Breast epithelium (tissue), 3 donors: ENCODE data around the gene ZBTB5.
"Not testable (repeated sequence)": the region's sequence is repeated elsewhere in the genome, so short reads cannot be mapped to it uniquely, and the experiment has no call there.

Source experiments
- POLR2A ChIP-seq: fragments of 450-650 bp; IDR thresholded peaks from one replicate; pipeline ENCODE4 v1.6.1; 2016; ENCODE audit warnings: antibody characterized with exemption, mild to moderate bottlenecking, moderate library complexity
- TF ChIP-seq, protein P1 (sequence below), 3 donors: fragments of 450-650 bp; IDR thresholded peaks; one replicate each; pipeline ENCODE4 v1.5.1; 2016 to 2017; ENCODE audit warnings: antibody characterized with exemption in 3 of 3, mild to moderate bottlenecking in 3 of 3, moderate library complexity in 3 of 3

DNA sequence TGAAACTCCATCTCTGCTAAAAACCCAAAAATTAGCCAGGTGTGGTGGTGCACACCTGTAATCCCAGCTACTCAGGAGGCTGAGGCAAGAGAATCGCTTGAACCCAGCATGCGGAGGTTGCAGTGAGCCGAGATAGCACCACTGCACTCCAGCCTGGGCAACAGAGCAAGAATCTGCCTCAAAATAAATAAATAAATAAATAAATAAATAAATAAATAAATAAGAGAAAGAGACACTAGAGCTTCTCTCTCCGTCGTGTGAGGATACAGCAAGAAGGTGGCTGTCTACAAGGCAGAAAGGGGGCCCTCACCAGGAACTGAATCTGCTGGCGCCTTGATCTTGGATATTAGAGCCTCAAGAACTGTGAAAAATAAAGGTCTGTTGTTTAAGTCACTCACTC lies 8.7 kb upstream of the ZBTB5 start:
- TF ChIP-seq, protein P1, sequence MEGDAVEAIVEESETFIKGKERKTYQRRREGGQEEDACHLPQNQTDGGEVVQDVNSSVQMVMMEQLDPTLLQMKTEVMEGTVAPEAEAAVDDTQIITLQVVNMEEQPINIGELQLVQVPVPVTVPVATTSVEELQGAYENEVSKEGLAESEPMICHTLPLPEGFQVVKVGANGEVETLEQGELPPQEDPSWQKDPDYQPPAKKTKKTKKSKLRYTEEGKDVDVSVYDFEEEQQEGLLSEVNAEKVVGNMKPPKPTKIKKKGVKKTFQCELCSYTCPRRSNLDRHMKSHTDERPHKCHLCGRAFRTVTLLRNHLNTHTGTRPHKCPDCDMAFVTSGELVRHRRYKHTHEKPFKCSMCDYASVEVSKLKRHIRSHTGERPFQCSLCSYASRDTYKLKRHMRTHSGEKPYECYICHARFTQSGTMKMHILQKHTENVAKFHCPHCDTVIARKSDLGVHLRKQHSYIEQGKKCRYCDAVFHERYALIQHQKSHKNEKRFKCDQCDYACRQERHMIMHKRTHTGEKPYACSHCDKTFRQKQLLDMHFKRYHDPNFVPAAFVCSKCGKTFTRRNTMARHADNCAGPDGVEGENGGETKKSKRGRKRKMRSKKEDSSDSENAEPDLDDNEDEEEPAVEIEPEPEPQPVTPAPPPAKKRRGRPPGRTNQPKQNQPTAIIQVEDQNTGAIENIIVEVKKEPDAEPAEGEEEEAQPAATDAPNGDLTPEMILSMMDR (IDR thresholded peaks at IDR 0.05): not testable (repeated sequence)
- not testable (repeated sequence) for TF ChIP-seq POLR2A
